GM19372 (cell line): ENCODE results near the gene MFSD6L.

Source experiments
- ATAC-seq: cut with Tn5 transposase; IDR thresholded peaks from one replicate; pipeline ENCODE4 v1.9.1; 2021; ENCODE audit warnings: mild to moderate bottlenecking, low read depth, moderate library complexity; ENCODE audit not compliant: unreplicated experiment

Gene MFSD6L

GRCh38 chr17:8798846-8799569 lies at the start of gene MFSD6L:
Gene MFSD6L, minus strand, starts transcription at chr17:8799365. Its CDS starts 245 bp downstream, at chr17:8799120.
- ATAC-seq, result no peak

GRCh38 chr17:8847891-8848290 lies 48.7 kb upstream of the MFSD6L start:
- ATAC-seq, result no peak

GRCh38 chr17:8846768-8847211 lies 47.6 kb upstream of the MFSD6L start:
- ATAC-seq, result no peak

- no peak for ATAC-seq
These were observed 45.4 kb upstream of the MFSD6L start for GRCh38 chr17:8844229-8845218.

- no peak for ATAC-seq
These were observed 44.2 kb upstream of the MFSD6L start for GRCh38 chr17:8843344-8843743.

GRCh38 chr17:8841844-8842243 lies 42.7 kb upstream of the MFSD6L start:
- no peak for ATAC-seq

- no peak for ATAC-seq
These were observed 40.3 kb upstream of the MFSD6L start for GRCh38 chr17:8839410-8839935.

GRCh38 chr17:8838551-8839095 lies 39.5 kb upstream of the MFSD6L start:
- ATAC-seq, result no peak

GRCh38 chr17:8837563-8838075 lies 38.5 kb upstream of the MFSD6L start:
- ATAC-seq, result no peak

GRCh38 chr17:8836821-8837562 lies 37.8 kb upstream of the MFSD6L start:
- no peak for ATAC-seq

- no peak for ATAC-seq
These were observed 36.6 kb upstream of the MFSD6L start for GRCh38 chr17:8835631-8836364.

GRCh38 chr17:8835106-8835505 lies 35.9 kb upstream of the MFSD6L start:
- no peak for ATAC-seq

GRCh38 chr17:8832711-8833352 lies 33.7 kb upstream of the MFSD6L start:
- no peak for ATAC-seq

- ATAC-seq, result no peak
These were observed 32.2 kb upstream of the MFSD6L start for GRCh38 chr17:8831234-8831849.

GRCh38 chr17:8830141-8830540 lies 31.0 kb upstream of the MFSD6L start:
- no peak for ATAC-seq

GRCh38 chr17:8829036-8829941 lies 30.1 kb upstream of the MFSD6L start:
- no peak for ATAC-seq

- ATAC-seq, result no peak
These were observed 29.3 kb upstream of the MFSD6L start for GRCh38 chr17:8828517-8828875.
